ENCODE results near the gene SORT1.

SORT1 gene

DNA sequence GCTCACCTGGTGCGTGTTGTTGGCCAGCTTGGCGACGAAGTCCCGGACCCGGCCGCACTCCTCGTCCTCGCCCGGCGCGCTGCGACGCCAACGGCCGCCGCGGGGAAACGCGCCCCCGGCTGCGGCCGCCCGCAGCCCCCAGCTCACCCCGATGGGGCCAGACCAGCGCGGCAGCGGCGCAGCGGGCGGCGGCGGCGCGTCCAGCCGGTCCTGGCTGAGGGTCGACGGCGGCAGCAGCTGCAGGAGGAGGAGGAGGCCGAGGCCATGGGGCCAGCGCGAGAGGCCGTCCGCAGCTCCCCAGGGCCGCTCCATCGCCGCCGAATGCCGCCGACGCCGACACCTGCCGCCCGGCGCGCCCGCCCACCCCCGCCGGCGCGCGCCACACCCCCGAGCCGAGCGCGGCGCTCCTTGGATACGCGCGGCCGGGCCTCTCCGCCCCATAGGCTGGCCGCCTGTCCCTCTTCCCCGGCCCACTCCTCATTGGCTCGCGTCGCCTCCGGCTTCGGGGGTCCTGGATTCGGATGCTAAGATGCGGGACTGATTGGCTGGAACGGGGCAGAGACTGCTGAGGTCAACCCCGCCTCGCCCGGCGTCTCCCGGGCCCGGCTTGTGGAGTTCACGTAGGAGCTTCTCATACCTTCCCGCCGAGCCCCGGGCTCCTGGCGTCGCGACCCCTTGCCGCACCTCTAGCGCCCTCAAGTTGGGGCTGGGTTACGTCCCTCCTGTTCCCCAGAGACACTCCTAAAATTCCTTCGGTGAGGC, at the start of gene SORT1:
Gene SORT1, minus strand, starts transcription at position 338 of the 762 bp plus-strand sequence. Its CDS starts 26 bp downstream, at position 312.
- peak; percentile 86 for DNase-seq (ENCODE audit: low spot score)

DNA sequence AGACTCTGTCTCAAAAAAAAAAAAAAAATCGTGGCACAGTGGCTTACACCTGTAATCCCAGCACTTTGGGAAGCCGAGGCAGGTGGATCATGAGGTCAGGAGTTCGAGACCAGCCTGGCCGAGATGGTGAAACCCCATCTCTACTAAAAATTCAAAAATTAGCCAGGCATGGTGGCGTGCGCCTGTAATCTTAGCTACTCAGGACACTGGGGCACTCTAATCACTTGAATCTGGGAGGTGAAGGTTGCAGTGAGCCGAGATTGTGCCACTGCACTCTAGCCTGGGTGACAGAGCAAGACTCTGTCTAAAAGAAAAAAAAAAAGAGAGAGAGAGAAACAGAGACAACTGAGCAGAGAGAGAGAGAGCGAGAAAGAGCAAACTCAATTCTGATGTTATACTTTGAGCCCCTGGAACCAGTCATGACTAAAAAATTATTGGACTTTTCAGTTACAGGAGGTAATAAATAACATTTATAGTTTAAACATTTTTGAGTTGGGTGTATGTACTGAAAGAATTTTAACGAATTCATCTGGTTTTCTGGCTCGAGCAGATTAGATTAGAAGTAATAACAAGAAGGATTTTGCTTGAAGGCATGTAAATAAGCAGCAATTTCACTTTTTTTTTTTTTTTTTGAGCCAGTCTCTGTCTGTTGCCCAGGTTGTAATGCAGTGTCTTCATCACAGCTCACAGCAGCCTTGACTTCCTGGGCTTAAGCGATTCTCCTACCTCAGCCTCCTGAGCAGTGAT, 48.4 kb upstream of the SORT1 start:
- peak; percentile 41 for DNase-seq (ENCODE audit: low spot score)

DNA sequence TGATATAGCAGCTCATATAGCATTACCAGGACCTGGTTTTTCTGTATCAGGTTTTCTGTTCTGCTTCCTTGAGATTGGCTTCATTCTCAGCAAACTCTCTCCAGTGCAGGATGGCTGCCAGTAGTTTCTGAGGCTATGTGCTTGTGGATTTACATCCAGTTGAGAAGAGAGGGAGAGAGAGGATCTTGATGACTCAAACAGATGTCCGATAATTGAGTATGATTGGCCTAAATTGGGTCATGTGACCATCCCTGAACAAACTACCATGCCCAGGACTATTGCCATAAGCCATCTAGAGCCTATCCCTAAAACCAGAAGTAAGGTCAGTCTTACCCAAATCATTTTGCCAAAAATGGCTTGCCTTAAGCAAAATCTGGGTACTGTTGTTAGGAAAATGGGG, 46.6 kb upstream of the SORT1 start:
- DNase-seq (ENCODE audit: low spot score), result no peak

DNA sequence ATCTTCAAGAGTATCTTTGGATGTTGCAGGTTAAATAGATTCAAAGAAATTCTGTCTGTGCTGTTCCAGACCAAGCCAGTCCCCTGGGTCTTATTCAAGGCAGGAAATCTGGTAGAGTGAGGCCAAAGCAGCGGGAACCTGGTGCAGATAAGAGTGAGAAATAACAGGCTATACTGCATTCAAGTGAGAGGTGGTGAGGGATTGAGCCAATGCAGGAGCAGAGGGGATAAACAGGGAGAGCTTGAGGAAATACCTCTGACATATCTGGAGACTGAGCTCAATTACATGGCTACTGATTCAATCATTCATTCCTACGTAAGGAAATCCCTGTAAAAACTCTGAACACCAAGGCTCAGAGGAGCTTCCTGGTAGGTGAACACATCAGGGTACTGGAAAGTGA, 45.8 kb upstream of the SORT1 start:
- DNase-seq (ENCODE audit: low spot score), result no peak

DNA sequence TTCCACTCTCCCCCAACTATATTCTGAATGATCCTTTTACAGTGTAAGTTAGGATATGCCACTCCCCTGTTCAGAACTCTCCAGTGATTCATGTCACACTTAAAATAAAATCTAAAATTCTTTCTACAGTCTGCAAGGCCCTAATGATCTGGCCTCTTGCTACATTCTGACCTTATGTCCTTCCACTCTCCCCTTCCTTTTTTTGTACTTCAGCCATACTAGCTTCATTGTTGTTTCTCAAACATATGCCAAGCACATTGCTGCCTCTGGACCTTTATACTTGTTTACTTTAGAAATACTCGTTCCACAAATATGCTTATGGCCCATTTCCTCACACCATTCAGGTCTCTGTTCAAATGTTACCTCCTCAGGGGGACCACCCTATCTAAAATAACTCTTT, 43.4 kb upstream of the SORT1 start:
- DNase-seq (ENCODE audit: low spot score), result no peak

DNA sequence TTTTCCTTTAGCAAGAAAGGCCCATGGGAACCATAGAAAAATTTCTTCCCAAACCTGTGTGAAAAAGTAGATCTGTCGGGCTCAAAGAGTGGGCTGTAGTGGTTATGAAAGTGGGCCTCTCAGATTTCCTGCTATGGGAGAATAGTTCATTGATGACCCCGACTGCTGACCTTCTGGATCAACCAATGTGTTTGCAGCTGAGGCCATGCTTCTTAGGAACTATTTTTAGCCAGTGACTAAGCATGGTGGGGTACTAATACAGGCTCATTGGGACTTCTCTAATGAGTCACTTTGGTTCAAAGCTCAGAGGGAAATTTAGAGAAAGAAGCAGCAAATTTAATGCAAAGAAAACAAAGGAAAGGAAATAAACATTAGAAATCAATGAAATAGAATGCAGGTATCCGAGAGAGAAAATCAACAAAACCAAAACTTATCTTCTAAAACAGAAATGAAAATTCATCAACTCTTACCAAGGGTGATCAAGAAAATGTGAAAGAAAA, 41.1 kb upstream of the SORT1 start:
- DNase-seq (ENCODE audit: low spot score), result peak; percentile 85

DNA sequence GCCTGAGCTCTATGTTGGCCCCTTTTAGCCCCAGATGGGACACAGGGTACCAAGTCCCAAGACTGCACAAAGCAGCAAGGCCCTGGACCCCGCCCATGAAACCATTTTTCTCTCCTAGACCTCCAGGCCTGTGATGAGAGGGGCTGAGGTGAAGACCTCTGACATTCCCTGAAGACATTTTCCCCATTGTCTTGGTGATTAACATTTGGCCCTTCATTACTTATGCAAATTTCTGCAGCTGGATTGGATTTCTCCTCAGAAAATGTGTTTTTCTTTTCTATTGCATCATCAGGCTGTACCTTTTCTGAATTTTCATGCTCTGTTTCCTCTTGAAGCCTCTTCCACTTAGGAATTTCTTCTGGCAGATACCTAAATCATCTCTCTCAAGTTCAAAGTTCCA, 36.8 kb upstream of the SORT1 start:
- DNase-seq (ENCODE audit: low spot score), result no peak

DNA sequence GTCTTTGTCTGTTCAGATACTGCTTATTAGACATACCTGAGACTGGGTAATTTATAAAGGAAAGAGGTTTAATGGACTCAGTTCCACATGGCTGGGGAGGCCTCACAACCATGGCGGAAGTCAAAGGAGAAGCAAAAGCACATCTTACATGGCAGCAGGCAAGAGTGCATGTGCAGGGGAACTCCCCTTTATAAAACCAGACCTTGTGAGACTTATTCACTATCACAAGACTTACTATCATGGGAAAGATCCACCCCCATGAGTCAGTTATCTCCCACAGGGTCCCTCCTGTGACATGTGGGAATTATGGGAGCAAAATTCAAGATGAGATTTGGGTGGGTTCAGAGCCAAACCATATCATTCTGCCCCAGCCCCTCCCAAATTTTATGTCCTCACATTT, 35.6 kb upstream of the SORT1 start:
- DNase-seq (ENCODE audit: low spot score), result no peak

DNA sequence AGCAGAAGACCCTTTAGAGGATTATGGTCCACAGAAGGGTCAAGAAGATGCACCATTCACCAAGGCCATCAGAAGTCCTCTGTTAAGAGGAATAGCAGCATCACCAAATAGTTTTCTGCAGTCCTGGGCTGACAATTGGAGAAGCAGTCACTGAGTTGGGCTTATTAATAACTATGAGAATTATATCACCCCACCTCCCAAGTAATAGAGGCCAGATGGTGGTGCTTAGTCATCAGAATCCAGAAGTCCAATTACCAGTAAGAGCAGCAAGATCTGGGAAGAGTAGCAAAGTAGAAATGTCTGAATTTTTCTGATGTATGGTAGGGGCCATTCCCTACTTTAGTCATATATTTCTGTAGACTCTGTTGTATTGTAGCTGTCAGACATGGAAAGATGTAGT, 34.6 kb upstream of the SORT1 start:
- DNase-seq (ENCODE audit: low spot score), result peak; percentile 71

DNA sequence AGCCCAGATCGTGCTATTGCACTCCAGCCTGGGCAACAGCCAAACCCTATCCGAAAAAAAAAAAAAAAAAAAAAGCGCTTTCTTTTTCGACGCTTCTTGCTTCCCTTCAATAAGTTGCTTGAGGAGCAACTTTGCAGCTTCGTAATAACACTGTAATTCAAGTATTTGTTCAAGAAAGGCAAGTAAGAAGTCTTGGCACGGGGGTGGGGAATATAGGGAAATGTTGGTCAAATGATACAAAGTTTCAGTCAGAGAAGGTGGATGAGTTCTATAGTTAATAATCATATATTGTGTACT, 29.4 kb upstream of the SORT1 start:
- DNase-seq (ENCODE audit: low spot score), result no peak

DNA sequence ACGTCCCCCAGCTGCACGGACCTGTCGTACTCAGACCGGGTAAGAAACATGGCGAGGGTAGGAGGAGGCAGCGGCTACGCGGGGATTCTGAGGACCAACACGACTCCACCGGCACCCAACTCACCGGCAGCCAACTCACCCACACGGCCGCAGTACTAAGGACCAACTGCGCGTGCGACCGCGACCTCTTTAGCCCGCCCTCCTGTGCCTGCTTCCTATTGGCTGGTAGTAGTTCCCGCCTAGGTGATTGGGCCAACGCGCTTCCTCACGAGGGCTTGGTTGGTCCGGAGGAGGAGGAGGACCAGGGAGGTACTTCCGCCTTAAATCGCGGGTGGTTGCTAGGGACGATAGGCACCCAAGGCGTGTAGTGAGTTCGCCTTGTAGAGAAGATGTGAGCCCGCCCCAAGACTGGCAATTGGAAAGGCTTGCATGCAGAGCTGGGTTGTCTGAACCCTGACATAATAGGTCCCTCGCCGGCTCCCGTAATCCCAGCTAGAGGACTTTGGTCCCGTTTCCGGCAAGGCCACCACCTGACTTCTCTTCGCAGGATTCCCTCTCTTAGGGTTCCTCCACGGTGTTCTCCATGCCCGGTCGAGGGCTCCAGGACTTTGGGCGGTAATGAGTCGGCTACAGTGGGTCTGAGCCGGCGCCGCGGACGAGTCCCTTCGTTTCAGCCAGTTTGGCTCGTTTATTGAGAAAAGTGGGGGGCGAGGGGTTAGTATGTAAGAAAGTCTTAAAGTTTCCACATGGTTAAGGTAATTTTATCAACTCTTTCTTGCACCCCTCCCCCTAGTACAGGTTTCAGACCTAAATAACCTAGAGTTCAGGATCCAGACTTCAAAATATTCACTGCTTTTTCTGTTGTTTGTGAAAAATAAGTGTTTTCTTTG, 28.8 kb upstream of the SORT1 start, which contains the start of gene PSMA5:
Gene PSMA5, minus strand, starts transcription at position 168 of the 890 bp plus-strand sequence. Its CDS starts 118 bp downstream, at position 50.
- DNase-seq (ENCODE audit: low spot score), result peak; percentile 98

DNA sequence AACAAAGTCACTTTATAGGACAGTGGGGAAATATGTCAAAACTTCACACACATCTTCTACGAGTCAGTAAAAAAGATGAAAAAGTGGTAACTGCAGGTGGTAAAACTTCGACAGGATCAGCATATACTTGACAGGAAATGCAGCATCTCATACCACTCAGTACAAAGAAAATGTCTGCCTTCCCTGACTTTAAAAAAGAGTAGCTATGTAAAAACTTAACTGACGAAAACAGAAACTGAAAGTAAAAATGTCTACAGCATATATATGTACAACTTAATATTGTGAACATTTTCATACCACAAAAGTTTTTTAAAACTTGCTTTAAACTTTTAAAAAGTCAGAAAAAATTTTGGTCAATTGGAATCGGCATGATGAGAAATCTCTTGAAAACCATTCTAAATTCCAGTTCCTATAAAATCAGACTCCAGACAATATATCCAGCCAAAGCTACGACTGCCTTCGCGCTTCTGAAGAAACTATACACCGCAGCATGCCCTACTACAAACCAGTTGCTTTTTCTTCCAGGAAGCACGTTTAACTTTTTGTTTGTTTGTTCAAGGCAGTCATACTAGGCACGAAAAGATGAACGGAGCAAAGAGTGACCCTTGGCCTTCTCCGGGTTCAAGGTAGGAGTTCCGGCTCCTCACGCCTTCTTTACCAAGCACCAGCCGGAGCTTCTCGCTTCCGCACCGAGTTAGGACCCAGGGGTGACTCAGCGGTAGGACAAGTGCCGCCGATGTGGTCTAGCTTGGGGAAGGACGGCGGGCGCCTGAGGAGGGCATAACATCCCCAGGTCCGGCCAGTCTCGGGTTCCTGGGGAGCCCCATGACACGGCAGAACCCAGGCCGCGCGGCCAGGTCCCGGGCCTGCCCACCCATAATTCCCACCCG, 27.9 kb upstream of the SORT1 start:
- peak; percentile 41 for DNase-seq (ENCODE audit: low spot score)

DNA sequence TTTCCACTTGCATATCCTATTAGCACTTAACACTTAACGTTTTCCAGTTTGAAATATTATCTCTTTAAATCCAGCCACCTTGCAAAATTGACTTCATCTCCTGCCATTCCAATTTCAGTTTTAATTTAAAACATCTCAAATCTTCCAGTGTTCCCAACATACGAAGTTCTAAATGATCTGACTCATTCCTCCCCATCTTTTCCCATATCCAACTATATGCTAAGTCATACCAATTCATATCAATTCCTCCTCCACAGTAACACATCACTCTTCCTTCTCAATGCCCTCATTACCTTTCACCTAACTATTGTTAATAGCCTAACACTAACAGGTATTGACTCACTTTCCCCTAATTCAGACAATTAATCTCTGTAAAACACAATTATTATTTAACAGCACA, 25.8 kb upstream of the SORT1 start:
- DNase-seq (ENCODE audit: low spot score), result no peak

DNA sequence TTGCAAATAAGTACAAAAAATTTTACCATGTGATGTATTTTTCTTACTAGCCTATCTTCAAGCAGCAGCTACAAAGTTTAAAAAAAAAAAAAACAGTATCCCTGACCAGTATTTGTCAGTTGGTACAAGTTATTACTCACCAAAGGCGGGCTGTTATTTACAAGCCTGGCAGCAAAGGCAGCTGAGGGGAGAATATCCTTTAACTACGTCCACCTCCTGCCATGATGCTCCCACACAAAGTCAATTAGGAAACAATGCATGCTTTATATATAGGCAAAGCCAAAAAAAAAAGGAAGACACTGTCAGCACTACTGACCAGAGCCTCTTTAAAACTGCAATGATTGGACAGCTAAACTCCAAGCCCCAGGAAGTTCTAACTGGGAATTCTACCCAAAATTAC, 14.8 kb upstream of the SORT1 start:
- DNase-seq (ENCODE audit: low spot score), result no peak

DNA sequence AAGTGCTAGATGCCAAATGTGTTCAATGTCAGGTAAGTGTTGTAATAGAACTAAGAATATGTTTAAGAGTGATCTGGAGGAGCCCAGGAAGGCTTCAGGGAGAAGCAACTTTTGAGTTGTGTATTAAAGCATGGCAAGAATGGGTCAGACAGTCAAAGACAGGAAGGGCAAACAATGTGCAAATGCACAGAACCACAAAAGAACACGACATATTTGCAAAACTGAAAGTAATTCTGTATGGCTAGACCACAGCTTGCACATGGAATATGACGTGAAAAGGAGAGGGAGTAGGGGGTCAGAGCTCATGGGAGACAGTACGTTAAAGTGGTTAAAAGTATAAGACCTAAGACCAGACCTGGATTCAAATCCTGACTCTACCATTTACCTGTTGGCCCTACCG, 7.1 kb upstream of the SORT1 start:
- DNase-seq (ENCODE audit: low spot score), result no peak

DNA sequence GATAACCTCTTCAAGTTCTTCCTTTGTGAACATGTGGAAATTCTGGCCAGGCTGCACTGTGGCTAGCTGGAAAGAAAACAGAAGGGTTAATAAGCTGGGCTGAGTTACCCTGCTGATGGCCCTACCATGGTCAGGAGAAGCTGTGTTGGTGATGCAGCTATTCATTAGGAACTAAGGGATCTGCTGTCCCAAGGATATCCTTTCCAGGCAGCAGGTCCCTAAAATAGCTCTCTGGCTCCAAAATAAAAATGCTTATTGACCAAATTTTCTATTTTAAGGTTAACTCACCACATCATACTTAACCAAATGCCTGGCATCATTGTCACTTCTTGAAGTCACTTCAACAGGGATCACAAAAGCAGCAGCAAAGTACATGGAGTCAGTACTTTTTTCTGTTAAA, 4.3 kb upstream of the SORT1 start:
- no peak for DNase-seq (ENCODE audit: low spot score)

DNA sequence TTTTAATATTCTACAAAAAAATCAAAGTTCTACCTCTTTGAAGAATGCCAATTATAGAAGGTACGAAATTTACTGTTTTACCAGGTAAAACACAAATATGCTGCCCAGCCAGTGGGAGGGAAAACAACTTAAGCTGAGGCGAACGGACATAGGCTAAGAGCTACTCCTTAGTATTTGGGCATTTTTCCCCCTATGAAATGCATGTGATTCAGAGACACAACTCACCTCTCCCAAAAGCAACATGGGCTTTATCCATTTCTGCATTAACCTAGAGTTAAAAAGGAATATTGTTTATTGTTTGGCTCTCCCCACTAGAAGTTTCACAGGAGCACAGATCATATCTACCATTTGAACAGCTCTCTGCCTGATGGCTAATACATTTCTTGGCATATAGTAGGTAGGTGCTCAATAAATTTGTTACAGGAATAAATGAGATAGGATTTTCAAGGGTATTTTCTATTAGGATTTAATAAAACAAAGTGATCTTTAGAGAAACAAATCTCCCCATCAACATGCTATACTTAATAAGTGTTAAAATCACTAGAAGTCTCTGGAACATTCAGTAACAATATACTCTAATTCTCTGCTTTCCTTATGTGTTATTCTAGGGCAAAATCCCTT, 2.4 kb upstream of the SORT1 start:
- DNase-seq (ENCODE audit: low spot score), result no peak

DNA sequence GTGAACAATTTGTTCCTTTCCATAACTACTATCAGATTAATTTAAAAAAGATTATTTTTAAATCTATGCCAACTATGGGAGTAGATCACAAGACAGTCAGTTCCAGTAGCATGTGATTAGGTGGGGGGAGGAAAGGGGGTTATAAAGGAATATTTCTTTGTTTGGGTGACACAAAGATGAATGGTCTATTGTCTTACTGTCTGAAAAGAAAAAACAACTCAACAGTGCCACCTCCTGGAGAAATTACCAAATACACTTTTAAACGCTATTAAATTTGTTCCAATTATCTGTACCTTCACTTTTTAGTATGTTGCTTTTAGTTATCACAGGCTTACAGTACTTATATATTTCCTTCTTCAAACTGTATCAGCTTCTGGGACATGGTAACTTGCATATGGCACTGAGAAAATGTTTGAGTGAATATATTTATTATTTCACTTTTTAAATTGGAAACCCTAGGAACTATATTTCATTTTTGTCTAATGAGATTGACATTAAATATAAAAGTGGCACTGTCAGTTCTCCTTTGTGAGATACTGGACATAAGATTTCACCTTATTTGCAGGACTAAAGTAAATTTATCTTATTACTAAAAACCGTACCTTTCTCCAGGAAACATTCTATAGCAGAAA, 1.7 kb upstream of the SORT1 start:
- DNase-seq (ENCODE audit: low spot score), result peak; percentile 55

DNA sequence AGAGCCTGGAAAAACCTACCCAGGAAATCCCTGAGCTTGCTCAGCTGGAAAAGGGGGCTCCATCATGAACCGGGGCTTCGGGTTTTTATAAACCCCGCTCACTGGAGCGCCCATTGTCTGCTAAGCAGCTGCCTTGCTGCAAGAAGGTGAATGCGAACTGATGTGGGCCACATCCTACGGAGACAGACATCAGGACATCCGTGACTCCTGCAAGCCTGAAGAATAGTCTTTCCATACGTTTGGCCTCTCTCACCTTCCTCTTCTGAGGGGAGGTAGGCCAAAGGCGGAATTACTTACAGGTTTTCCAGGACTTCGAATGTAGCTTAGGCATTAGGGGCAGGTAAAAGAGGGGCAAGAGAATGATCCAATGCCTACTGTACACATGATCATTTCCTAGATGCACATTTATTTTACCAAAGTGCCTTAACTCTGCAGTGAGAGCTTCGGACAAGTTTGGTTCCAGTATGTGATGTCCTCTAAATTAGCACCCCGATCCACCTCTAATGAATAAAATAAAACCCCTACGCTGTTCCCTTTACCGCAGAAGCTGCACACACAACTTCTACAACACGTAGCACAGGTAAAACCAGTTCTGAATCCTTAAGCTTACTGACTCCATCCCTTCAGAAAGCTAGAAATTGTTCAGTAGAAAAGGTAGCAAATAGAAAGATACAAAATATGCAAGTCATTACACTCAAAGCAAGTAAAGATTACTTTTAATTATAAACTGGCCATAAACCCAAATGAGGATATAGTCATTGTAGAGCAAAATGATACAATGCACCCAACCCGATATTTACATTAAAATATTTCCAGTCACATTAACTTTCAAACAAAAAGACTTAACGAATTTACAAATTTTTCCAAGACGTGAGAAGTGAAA, 866 bp upstream of the SORT1 start:
- no peak for DNase-seq (ENCODE audit: low spot score)
